NCI-H1930 (cell line): ENCODE measurements around the gene ENTPD7.
"Not testable (repeated sequence)": the region's sequence is repeated elsewhere in the genome, so short reads cannot be mapped to it uniquely, and the experiment has no call there.

Experiments
- DNase-seq, 2 experiments: peaks; one replicate each; lab custom pipeline; 2025; lab: John Stamatoyannopoulos, UW

The ENTPD7 gene

DNA sequence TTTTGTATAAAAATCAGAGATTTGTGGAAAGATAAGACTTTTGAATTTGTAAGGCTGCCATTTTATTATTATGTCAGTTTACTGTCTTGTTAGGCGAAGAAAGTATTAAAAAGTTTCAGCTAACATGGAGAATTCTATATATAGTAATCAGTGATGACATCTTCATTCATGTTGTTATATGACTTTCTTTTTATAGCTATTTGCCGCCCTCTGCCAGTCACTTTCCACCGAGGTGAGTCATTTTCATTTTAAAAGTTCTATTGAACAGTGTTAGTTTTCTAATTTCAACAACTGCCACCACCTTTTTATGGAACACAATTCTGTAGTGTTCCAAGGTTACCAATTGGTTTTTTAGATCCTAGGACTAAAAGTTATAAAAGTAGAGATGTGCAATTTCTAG lies 84.5 kb downstream of the ENTPD7 start:
- DNase-seq, result no peak

DNA sequence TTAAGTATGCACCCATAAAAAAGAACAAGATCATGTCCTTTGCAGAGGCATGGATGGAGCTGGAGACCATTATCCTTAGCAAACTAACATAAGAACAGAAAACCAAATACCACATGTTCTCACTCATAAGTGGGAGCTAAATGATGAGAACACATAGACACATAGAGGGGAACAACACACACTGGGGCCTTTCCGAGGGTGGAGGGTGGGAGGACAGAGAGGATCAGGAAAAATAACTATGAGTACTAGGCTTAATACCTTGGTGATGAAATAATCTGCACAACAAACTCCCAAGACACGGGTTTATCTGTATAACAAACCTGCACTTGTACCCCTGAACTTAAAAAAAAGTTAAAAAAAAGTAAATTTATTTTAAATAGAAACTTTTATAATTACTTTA lies 86.9 kb downstream of the ENTPD7 start:
- DNase-seq, result not testable (repeated sequence)

- DNase-seq, result no peak
Observed at GRCh38 chr10:99748823-99749451, 89.6 kb downstream of the ENTPD7 start.

GRCh38 chr10:99750641-99751040 lies 91.3 kb downstream of the ENTPD7 start:
- DNase-seq, result no peak

GRCh38 chr10:99754670-99755069 lies 95.4 kb downstream of the ENTPD7 start:
- DNase-seq, result no peak
